Common myeloid progenitor, CD34-positive (primary cell): ENCODE data around the gene FAM163B.

ENCODE experiments used
- CTCF ChIA-PET: fragments of 350-600 bp; sonication (Branson Sonifier 250); formaldehyde crosslinking; loops from one replicate; lab custom pipeline; 2021; ENCODE audit warnings: antibody characterized with exemption; lab: Charles Lee
- POLR2A ChIA-PET: fragments of 350-600 bp; sonication (Branson Sonifier 250); formaldehyde crosslinking; loops from one replicate; lab custom pipeline; 2021; ENCODE audit warnings: antibody characterized with exemption; lab: Charles Lee
- DNase-seq, 3 donors: peaks; one replicate each; pipeline versions ENCODE4 v3.0.0 to v3.0.0-alpha.2; 2013
- H3K27ac ChIP-seq, 2 experiments: 1 replicate in 1 of 2; 2 replicates in 1 of 2; pipeline ENCODE4 v1.7.0; 2013; ENCODE audit warnings: inconsistent platforms in 2 of 2, low read length in 2 of 2, mild to moderate bottlenecking in 2 of 2, low read depth in 1 of 2, moderate library complexity in 1 of 2; ENCODE audit not compliant: severe bottlenecking in 2 of 2, insufficient read depth in 1 of 2, poor library complexity in 1 of 2
- H3K27me3 ChIP-seq, 5 experiments: replicated peaks in 2 of 5; 1 replicate in 3 of 5; 2 replicates in 2 of 5; pipeline versions ENCODE4 v1.6.1 to v1.7.0; 2013; ENCODE audit warnings: low read length in 4 of 5, mild to moderate bottlenecking in 2 of 5, moderate library complexity in 2 of 5, inconsistent platforms in 1 of 5; ENCODE audit not compliant: insufficient read depth in 5 of 5, control insufficient read depth in 4 of 5
- H3K36me3 ChIP-seq, 4 experiments: 1 replicate in 2 of 4; 2 replicates in 2 of 4; pipeline versions ENCODE4 v1.6.1 to v1.7.0; 2013; ENCODE audit warnings: low read length in 3 of 4, control low read depth in 1 of 4, mild to moderate bottlenecking in 1 of 4; ENCODE audit not compliant: control insufficient read depth in 4 of 4, insufficient read depth in 4 of 4
- H3K4me1 ChIP-seq, 4 experiments: 1 replicate in 3 of 4; 2 replicates in 1 of 4; pipeline versions ENCODE4 v1.6.1 to v1.7.1; 2013; ENCODE audit warnings: low read length in 3 of 4, mild to moderate bottlenecking in 3 of 4, control low read depth in 1 of 4, inconsistent platforms in 1 of 4, moderate library complexity in 1 of 4; ENCODE audit not compliant: control insufficient read depth in 4 of 4, insufficient read depth in 4 of 4; ENCODE audit errors: control extremely low read depth in 1 of 4
- H3K4me3 ChIP-seq, 7 experiments: 1 replicate in 4 of 7; 2 replicates in 3 of 7; pipeline versions ENCODE4 v1.5.1 to v1.7.0; 2013; ENCODE audit warnings: mild to moderate bottlenecking in 7 of 7, low read length in 6 of 7, moderate library complexity in 6 of 7, inconsistent platforms in 2 of 7, low read depth in 2 of 7, control low read depth in 1 of 7; ENCODE audit not compliant: insufficient read depth in 4 of 7, control insufficient read depth in 1 of 7; ENCODE audit errors: extremely low read depth in 1 of 7
- H3K9me3 ChIP-seq, 5 experiments: 1 replicate in 4 of 5; 2 replicates in 1 of 5; pipeline versions ENCODE4 v1.6.1 to v1.7.1; 2013; ENCODE audit warnings: low read length in 4 of 5, mild to moderate bottlenecking in 2 of 5, inconsistent platforms in 1 of 5, low read depth in 1 of 5, moderate library complexity in 1 of 5; ENCODE audit not compliant: control insufficient read depth in 4 of 5, insufficient read depth in 2 of 5; ENCODE audit errors: control extremely low read depth in 1 of 5
- WGBS: methylation state at CpG from one replicate; pipeline ENCODE4 v1.1.5; 2013; ENCODE audit not compliant: insufficient coverage; 5-methylcytosine and 5-hydroxymethylcytosine counted together

Gene FAM163B

GRCh38 chr9:133578524-133579441, 30.4 kb downstream of the FAM163B start:
- Histone ChIP-seq H3K9me3 (no peaks in the 10 kb centered on the region), H3K27ac (no peak overlapping the region), H3K27me3 (peaks cover 0 to 49% (median 16%) of the 10 kb centered on the region in 5 experiments), H3K4me3 (peak overlapping the region in 1 of 7 experiments; percentile 4), H3K36me3 (no peaks in the 10 kb centered on the region), H3K4me1 (peaks cover 0 to 21% (median 12%) of the 10 kb centered on the region in 4 experiments)
- 27% methylated on average over 38 of the region's 41 CpGs for whole genome bisulfite sequencing
- POLR2A ChIA-PET, result interaction anchor here (0.6 kb wide), 2 partner anchors 121 to 160 kb away, joined by 3 read pairs; no protein-coding TSS in a partner anchor
- peak in 2 of 3 donors; percentile 22 to 24 for DNase-seq
- CTCF ChIA-PET, result interaction anchor here (1.4 kb wide), 1 partner anchor 8 kb away, joined by 4 read pairs; no protein-coding TSS in a partner anchor

- 100% methylated on average over 2 of the region's 3 CpGs for WGBS
- H3K9me3 ChIP-seq, result no peaks in the 10 kb centered on the region
- H3K4me3 ChIP-seq, result no peak overlapping the region
- no peaks in the 10 kb centered on the region for H3K36me3 ChIP-seq
- no peak overlapping the region for H3K27ac ChIP-seq
- CTCF ChIA-PET, result interaction anchor here (0.6 to 1.4 kb wide), 2 partner anchors 9 to 158 kb away, joined by 3 to 4 read pairs; no protein-coding TSS in a partner anchor
- POLR2A ChIA-PET, result no interaction called here
- H3K27me3 ChIP-seq, result peaks cover 0 to 48% (median 16%) of the 10 kb centered on the region in 5 experiments
- no peak for DNase-seq
- peaks cover 0 to 21% (median 12%) of the 10 kb centered on the region in 4 experiments for H3K4me1 ChIP-seq
Measured at GRCh38 chr9:133577737-133578112, 31.5 kb downstream of the FAM163B start.

DNA sequence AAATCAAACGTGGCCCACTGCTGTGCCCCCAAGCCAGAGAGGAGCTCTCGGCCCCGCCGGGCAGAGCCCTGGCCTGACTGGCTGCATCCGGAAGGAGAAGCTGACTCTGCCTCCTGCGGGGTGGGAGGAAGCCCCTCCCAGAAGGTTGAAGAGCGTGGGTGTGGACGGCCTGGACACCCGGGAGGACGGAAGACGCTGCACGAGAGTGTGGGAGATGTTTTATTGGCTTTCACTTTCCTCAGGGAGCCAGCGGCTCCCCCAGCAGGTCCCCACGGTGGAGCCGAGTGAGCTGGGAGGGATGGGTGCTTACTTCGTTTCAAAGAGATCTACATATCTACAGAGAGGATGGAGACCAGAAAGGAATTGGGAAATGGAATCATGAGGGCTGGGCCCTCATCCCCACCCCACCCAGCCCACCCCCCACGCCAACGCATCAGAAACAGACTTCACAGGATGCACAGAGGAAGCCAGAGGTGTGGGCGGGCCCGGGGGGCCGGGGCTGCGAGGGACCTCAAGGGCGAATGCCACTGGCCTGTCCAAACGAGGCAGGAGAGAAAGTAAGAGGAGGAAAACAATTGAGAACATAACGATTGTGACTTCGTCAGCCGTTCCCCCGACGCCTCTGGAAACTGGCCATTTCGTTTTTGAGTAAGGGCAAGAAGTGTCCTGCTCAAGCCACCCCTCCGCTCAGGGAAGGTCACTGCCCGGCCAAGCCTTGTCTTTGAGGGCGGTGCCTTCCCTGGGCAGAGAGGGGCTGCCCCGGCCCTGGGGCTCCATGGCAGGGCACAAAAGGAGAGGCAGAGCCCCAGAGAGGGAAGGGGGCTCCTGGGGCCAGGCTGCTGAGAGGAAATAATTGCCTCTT, 32.1 kb downstream of the FAM163B start:
- Histone ChIP-seq H3K27me3 (peaks cover 0 to 48% (median 16%) of the 10 kb centered on the region in 5 experiments), H3K9me3 (no peaks in the 10 kb centered on the region), H3K4me3 (peak overlapping the region in 4 of 7 experiments; percentile 23 to 63 (median 44)), H3K36me3 (no peaks in the 10 kb centered on the region), H3K27ac (no peak overlapping the region), H3K4me1 (peaks cover 0 to 21% (median 12%) of the 10 kb centered on the region in 4 experiments)
- POLR2A ChIA-PET, result no interaction called here
- CTCF ChIA-PET, result interaction anchor here (0.6 kb wide), 1 partner anchor 1078 kb away, joined by 3 read pairs; no protein-coding TSS in a partner anchor
- no peak for DNase-seq
- 34% methylated on average over 26 of the region's 34 CpGs for WGBS

DNA sequence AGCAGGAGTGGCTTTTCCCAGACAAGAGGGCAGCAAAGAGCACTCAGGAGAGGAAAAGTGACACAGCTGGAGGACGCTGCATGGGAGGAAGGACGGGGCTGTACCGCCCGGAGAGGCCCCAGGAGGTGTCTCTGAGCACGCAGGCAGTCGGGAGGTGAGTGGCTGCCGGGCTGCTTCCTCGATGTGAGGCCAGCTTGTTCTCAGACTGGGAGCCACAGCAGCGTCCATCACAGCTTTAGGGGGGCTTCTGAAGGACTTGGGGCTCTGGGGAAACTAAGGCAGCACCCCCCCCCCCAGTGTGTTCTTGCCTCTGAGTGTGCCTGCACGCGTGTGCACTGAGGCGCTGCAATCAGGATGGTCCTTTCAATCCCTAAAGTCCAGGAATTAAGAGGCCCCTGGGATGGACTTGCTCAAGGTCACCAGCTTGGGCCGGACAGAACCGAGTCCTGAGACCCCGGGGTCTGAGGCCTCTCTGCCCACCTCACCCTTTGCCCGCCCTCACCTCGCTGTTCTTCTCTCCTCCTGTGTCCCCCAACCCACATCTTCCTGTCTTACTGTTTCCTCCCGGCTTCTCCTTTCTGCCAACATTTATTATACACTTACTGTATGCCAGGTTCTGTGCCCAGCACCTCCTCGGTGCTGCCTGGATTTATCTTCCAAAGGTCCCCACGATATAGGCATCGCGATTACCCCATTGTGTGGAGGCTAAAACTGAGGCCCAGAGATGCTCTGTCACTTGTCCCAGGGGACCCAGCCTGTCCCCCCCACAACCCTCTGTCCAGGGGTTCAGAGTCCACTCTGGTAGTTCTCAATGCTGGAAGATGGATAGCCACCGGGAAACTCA, 32.9 kb downstream of the FAM163B start:
- CTCF ChIA-PET, result no interaction called here
- Histone ChIP-seq H3K27ac (no peak overlapping the region), H3K36me3 (no peaks in the 10 kb centered on the region), H3K9me3 (no peaks in the 10 kb centered on the region), H3K4me3 (peak overlapping the region in 4 of 7 experiments; percentile 23 to 63 (median 44)), H3K4me1 (peaks cover 0 to 24% (median 14%) of the 10 kb centered on the region in 4 experiments), H3K27me3 (peaks cover 0 to 46% (median 11%) of the 10 kb centered on the region in 5 experiments)
- POLR2A ChIA-PET, result no interaction called here
- DNase-seq, result no peak
- WGBS, result 64% methylated on average over 22 of the region's 23 CpGs

DNA sequence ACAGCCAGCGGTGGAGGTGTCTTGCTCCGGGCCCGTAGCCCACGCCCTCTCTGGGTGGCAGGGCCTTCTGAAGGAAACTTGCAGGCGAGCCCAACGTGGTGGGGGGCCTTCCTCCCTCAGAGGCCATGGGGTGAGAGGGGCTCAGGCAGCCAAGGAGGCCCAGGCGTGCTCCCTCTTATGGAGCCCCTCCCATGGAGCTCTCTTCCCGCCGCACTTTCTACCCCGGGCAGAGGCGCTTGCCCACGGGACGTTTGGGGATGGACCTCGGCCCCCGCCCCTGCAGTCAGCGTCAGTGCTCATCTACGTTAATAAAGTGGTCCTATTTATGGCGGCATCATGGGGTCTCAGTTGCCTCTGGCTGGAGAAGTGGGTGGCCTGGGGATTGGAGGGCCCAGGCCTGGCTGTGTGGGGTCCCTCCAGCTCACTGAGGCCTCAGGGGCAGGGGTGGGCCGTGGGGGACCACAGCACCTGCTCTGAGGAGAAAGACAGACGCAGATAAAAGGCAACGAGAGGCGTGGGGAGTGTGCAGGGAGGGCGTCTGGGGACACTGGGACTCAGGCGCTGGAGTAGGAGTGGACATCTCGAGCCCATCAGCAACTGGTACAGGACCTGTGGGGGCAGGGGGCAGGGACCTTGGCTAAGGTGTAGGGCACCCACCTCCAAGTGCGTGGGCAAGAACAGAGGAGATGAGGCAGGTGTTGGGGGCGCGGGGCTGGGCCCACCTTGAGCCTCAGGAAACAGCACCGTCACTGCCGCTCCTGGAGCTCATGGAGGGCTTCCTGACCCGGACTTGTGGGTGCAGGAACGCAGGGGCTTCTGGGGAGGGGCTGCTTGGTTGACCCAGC, 33.8 kb downstream of the FAM163B start:
- peaks cover 0 to 54% (median 10%) of the 10 kb centered on the region in 5 experiments for H3K27me3 ChIP-seq
- no peaks in the 10 kb centered on the region for H3K36me3 ChIP-seq
- H3K4me1 ChIP-seq, result peaks cover 0 to 24% (median 14%) of the 10 kb centered on the region in 4 experiments
- no peak overlapping the region for H3K27ac ChIP-seq
- 89% methylated on average over 32 of the region's 32 CpGs for WGBS
- H3K4me3 ChIP-seq, result no peak overlapping the region
- CTCF ChIA-PET, result no interaction called here
- DNase-seq, result no peak
- H3K9me3 ChIP-seq, result no peaks in the 10 kb centered on the region
- POLR2A ChIA-PET, result no interaction called here

GRCh38 chr9:133574771-133575170, 34.4 kb downstream of the FAM163B start:
- ChIA-PET CTCF (no interaction called here), POLR2A (no interaction called here)
- no peaks in the 10 kb centered on the region for H3K9me3 ChIP-seq
- peaks cover 0 to 59% (median 9%) of the 10 kb centered on the region in 5 experiments for H3K27me3 ChIP-seq
- no peak overlapping the region for H3K4me3 ChIP-seq
- WGBS, result 93% methylated on average over 14 of the region's 17 CpGs
- H3K4me1 ChIP-seq, result peaks cover 0 to 24% (median 14%) of the 10 kb centered on the region in 4 experiments
- no peak for DNase-seq
- no peak overlapping the region for H3K27ac ChIP-seq
- no peaks in the 10 kb centered on the region for H3K36me3 ChIP-seq
